Karpas-422 (cell line): ENCODE data around the gene MAN1A1. TPM values are rescaled to one million over a fixed set of nuclear protein-coding genes. Genes with fewer than 3 reads are reported as not detected.
"Not testable (repeated sequence)": the region's sequence is repeated elsewhere in the genome, so short reads cannot be mapped to it uniquely, and the experiment has no call there.

Experiments
- DNase-seq: peaks from one replicate; pipeline ENCODE4 v3.0.0-alpha.2; 2015
- H2AFZ ChIP-seq: fragments of 200-600 bp; sonication (generic); 2 replicates; pipeline ENCODE4 v1.6.1; 2014; ENCODE audit warnings: antibody characterized with exemption, low read length, mixed read lengths
- H3K27ac ChIP-seq: fragments of 200-600 bp; sonication (generic); 2 replicates; pipeline ENCODE4 v1.5.1; 2014; ENCODE audit warnings: mild to moderate bottlenecking, low read length, moderate library complexity
- H3K27me3 ChIP-seq: fragments of 200-600 bp; sonication (generic); 2 replicates; pipeline ENCODE4 v1.6.1; 2014; ENCODE audit warnings: low read length, mixed read lengths
- H3K36me3 ChIP-seq: fragments of 200-600 bp; sonication (generic); 2 replicates; pipeline ENCODE4 v1.6.1; 2014; ENCODE audit warnings: low read length, mixed read lengths; ENCODE audit not compliant: insufficient read depth
- H3K4me1 ChIP-seq: fragments of 200-600 bp; sonication (generic); 2 replicates; pipeline ENCODE4 v1.6.1; 2014; ENCODE audit warnings: mild to moderate bottlenecking, low read length, mixed read lengths
- H3K4me2 ChIP-seq: fragments of 200-600 bp; sonication (generic); 2 replicates; pipeline ENCODE4 v1.6.1; 2014; ENCODE audit warnings: low read length, low read depth, mild to moderate bottlenecking; ENCODE audit not compliant: poor library complexity, severe bottlenecking
- H3K4me3 ChIP-seq: fragments of 200-600 bp; sonication (generic); 2 replicates; pipeline ENCODE4 v1.5.1; 2014; ENCODE audit warnings: mild to moderate bottlenecking, antibody characterized with exemption, low read length, mixed read lengths
- H3K79me2 ChIP-seq: fragments of 200-600 bp; sonication (generic); 2 replicates; pipeline ENCODE4 v1.6.1; 2014; ENCODE audit warnings: mild to moderate bottlenecking, low read length, mixed read lengths
- H3K9ac ChIP-seq: fragments of 200-600 bp; sonication (generic); 2 replicates; pipeline ENCODE4 v1.6.0; 2014; ENCODE audit warnings: low read length
- H3K9me2 ChIP-seq: fragments of 200-600 bp; sonication (generic), shearing (Covaris generic); replicated peaks from 2 replicates; pipeline ENCODE4 v1.6.0; 2014; ENCODE audit warnings: mild to moderate bottlenecking, low read length, moderate library complexity; ENCODE audit not compliant: insufficient read depth
- H3K9me3 ChIP-seq: fragments of 300-700, 200-600 bp; sonication (generic); 2 replicates; pipeline ENCODE4 v1.6.1; 2014; ENCODE audit warnings: low read length, mixed read lengths
- H4K20me1 ChIP-seq: fragments of 200-600 bp; sonication (generic); 2 replicates; pipeline ENCODE4 v1.6.1; 2014; ENCODE audit warnings: mild to moderate bottlenecking, antibody characterized with exemption, low read length, low read depth; ENCODE audit not compliant: insufficient read depth
- total RNA-seq: library from RNA; depleted of rRNA; stranded (reverse); fragments of >200 nt; shearing (Covaris generic); gene quantifications from 2 replicates; pipeline ENCODE4 v1.2.3, GENCODE V29; 2014; ENCODE audit warnings: low replicate concordance

The MAN1A1 gene
- total RNA-seq, 1 experiment from 2014 or later: 0.48 TPM

GRCh38 chr6:119160911-119161310, 188.7 kb downstream of the MAN1A1 start:
- no peak overlapping the region for H3K4me2 ChIP-seq

GRCh38 chr6:119158057-119158848, 191.3 kb downstream of the MAN1A1 start:
- no peak overlapping the region for H3K4me2 ChIP-seq
- no peaks in the 10 kb centered on the region for H3K4me1 ChIP-seq
- no peak for DNase-seq
- no peak overlapping the region for H3K4me3 ChIP-seq
- no peaks in the 10 kb centered on the region for H3K36me3 ChIP-seq
- no peaks in the 10 kb centered on the region for H3K9me3 ChIP-seq
- H3K27ac ChIP-seq: no peak overlapping the region
- H3K9ac ChIP-seq: no peak overlapping the region
- no peaks in the 10 kb centered on the region; the same call in 1 of the 2 replicates for H3K27me3 ChIP-seq
- no peaks in the 10 kb centered on the region for H3K9me2 ChIP-seq
- H2AFZ ChIP-seq: no peak overlapping the region
- no peaks in the 10 kb centered on the region for H3K79me2 ChIP-seq
- no peaks in the 10 kb centered on the region for H4K20me1 ChIP-seq

More at GRCh38 chr6:119160911-119161310, 188.7 kb downstream of the MAN1A1 start:
- no peaks in the 10 kb centered on the region for H3K36me3 ChIP-seq
- no peaks in the 10 kb centered on the region for H4K20me1 ChIP-seq
- no peak overlapping the region for H3K27ac ChIP-seq
- H3K4me3 ChIP-seq: no peak overlapping the region
- H3K79me2 ChIP-seq: no peaks in the 10 kb centered on the region
- no peaks in the 10 kb centered on the region for H3K9me2 ChIP-seq
- no peak overlapping the region for H2AFZ ChIP-seq
- H3K27me3 ChIP-seq: no peaks in the 10 kb centered on the region; the same call in 1 of the 2 replicates
- H3K4me1 ChIP-seq: no peaks in the 10 kb centered on the region
- H3K9ac ChIP-seq: no peak overlapping the region
- no peak for DNase-seq
- no peaks in the 10 kb centered on the region for H3K9me3 ChIP-seq

- H2AFZ ChIP-seq: no peak overlapping the region
- H3K9me3 ChIP-seq: no peaks in the 10 kb centered on the region
- H3K27me3 ChIP-seq: no peaks in the 10 kb centered on the region; the same call in 1 of the 2 replicates
- H4K20me1 ChIP-seq: no peaks in the 10 kb centered on the region
- H3K9ac ChIP-seq: no peak overlapping the region
- H3K36me3 ChIP-seq: no peaks in the 10 kb centered on the region
- DNase-seq: no peak
- H3K4me2 ChIP-seq: no peak overlapping the region
- no peak overlapping the region for H3K27ac ChIP-seq
- H3K9me2 ChIP-seq: no peaks in the 10 kb centered on the region
- H3K4me1 ChIP-seq: no peaks in the 10 kb centered on the region
- no peaks in the 10 kb centered on the region for H3K79me2 ChIP-seq
- H3K4me3 ChIP-seq: no peak overlapping the region
These were observed 192.1 kb downstream of the MAN1A1 start for GRCh38 chr6:119157506-119157815.

GRCh38 chr6:119156757-119157505, 192.6 kb downstream of the MAN1A1 start:
- no peak overlapping the region for H3K4me3 ChIP-seq
- H3K4me2 ChIP-seq: no peak overlapping the region
- H3K27ac ChIP-seq: no peak overlapping the region
- no peaks in the 10 kb centered on the region; the same call in 1 of the 2 replicates for H3K27me3 ChIP-seq
- H3K9ac ChIP-seq: no peak overlapping the region
- H3K4me1 ChIP-seq: no peaks in the 10 kb centered on the region
- no peaks in the 10 kb centered on the region for H4K20me1 ChIP-seq
- H3K36me3 ChIP-seq: no peaks in the 10 kb centered on the region
- H3K9me2 ChIP-seq: no peaks in the 10 kb centered on the region
- no peak overlapping the region for H2AFZ ChIP-seq
- H3K9me3 ChIP-seq: no peaks in the 10 kb centered on the region
- DNase-seq: no peak
- H3K79me2 ChIP-seq: no peaks in the 10 kb centered on the region

- H3K4me3 ChIP-seq, H3K27me3 ChIP-seq, H3K9me2 ChIP-seq, H3K4me1 ChIP-seq, H3K79me2 ChIP-seq, H3K9ac ChIP-seq, H3K4me2 ChIP-seq, H3K36me3 ChIP-seq, H2AFZ ChIP-seq, H3K9me3 ChIP-seq, DNase-seq, H3K27ac ChIP-seq, H4K20me1 ChIP-seq: not testable (repeated sequence)
These were observed 193.5 kb downstream of the MAN1A1 start for GRCh38 chr6:119156082-119156481.

- Histone ChIP-seq H3K79me2 (no peaks in the 10 kb centered on the region), H2AFZ (no peak overlapping the region), H3K4me3 (no peak overlapping the region), H3K27ac (no peak overlapping the region), H3K9ac (no peak overlapping the region), H3K9me3 (no peaks in the 10 kb centered on the region), H3K4me2 (no peak overlapping the region), H3K4me1 (no peaks in the 10 kb centered on the region), H3K9me2 (no peaks in the 10 kb centered on the region), H3K36me3 (no peaks in the 10 kb centered on the region), H4K20me1 (no peaks in the 10 kb centered on the region), H3K27me3 (no peaks in the 10 kb centered on the region)
- no peak for DNase-seq
These were observed 197.4 kb downstream of the MAN1A1 start for GRCh38 chr6:119152187-119152586.

- Histone ChIP-seq H3K27ac (no peak overlapping the region), H3K9ac (no peak overlapping the region), H3K4me3 (no peak overlapping the region), H3K27me3 (no peaks in the 10 kb centered on the region), H3K9me2 (no peaks in the 10 kb centered on the region), H3K4me2 (no peak overlapping the region), H3K36me3 (no peaks in the 10 kb centered on the region), H3K9me3 (no peaks in the 10 kb centered on the region), H4K20me1 (no peaks in the 10 kb centered on the region), H2AFZ (no peak overlapping the region), H3K79me2 (no peaks in the 10 kb centered on the region), H3K4me1 (no peaks in the 10 kb centered on the region)
- no peak for DNase-seq
These were observed 200.6 kb downstream of the MAN1A1 start for GRCh38 chr6:119148825-119149525.
